Measurements from ENCODE around the gene ANXA7.
"Not testable (repeated sequence)": the region's sequence is repeated elsewhere in the genome, so short reads cannot be mapped to it uniquely, and the experiment has no call there.

Gene ANXA7

DNA sequence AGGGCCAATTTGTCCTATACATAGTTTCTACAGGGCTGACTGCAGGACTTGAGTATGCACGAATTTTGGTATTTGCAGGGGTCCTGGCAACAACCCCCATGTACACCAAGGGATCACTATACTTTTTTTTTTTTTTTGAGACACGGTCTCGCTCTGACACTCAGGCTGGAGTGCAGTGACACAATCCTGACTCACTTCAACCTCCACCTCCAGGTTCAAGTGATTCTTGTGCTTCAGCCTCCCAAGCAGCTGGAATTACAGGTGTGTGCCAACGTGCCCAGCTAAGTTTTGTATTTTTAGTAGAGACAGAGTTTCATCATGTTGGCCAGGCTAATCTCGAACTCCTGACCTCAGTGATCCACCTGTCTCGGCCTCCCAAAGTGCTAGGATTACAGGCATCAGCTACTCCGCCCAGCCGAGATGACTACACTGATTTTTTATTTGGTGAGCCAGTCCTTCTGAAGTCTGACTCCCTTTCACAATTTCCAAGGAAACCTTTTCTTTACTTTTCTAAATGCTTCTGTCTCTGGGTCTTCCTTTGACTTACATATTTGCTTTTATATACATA is 75.0 kb downstream of the ANXA7 start:
- H3K27ac ChIP-seq: no peak overlapping the region
- TF ChIP-seq, protein P1, sequence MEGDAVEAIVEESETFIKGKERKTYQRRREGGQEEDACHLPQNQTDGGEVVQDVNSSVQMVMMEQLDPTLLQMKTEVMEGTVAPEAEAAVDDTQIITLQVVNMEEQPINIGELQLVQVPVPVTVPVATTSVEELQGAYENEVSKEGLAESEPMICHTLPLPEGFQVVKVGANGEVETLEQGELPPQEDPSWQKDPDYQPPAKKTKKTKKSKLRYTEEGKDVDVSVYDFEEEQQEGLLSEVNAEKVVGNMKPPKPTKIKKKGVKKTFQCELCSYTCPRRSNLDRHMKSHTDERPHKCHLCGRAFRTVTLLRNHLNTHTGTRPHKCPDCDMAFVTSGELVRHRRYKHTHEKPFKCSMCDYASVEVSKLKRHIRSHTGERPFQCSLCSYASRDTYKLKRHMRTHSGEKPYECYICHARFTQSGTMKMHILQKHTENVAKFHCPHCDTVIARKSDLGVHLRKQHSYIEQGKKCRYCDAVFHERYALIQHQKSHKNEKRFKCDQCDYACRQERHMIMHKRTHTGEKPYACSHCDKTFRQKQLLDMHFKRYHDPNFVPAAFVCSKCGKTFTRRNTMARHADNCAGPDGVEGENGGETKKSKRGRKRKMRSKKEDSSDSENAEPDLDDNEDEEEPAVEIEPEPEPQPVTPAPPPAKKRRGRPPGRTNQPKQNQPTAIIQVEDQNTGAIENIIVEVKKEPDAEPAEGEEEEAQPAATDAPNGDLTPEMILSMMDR (conservative IDR thresholded peaks at IDR 0.05): no peak

DNA sequence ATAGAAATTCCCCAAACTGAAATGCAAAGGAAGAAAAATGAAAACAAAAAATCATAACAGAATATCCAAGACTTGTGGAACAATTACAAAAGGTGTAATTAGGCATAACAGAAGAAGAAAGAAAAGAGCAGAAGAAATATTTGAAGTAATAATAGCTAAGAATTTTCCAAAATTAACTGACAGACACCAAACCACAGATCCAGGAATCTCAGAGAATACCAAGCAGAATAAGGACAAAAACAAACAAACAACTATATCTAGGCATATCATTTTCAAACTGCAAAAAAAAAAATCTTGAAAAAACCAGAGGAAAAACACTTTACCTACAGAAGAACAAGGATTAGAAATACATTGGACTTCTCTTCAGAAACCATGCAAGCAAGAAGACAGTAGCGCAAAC is 80.7 kb downstream of the ANXA7 start:
- TF ChIP-seq, protein P1 (conservative IDR thresholded peaks at IDR 0.05): no peak
- peak overlapping the region; percentile 85 for H3K27ac ChIP-seq

DNA sequence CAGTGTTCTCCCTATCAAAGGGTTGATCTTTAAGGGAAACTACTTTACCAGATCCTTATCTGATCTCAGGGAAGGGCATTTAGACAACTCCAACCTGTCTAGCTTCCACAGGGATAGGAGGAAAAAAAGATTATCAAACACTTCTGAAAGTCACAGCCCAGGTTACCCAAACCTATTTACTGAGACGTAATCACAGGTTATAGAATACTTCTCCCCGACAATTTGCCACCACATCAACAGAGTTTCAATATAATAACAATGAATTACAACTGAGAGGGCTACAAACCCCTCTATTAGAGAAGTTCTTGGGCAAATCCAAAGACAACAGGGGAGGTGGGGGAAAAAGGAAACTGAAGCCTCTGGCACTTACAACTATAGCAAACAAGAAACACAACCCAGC is 81.5 kb downstream of the ANXA7 start:
- H3K27ac ChIP-seq: peak overlapping the region; percentile 85
- TF ChIP-seq, protein P1 (conservative IDR thresholded peaks at IDR 0.05): no peak

DNA sequence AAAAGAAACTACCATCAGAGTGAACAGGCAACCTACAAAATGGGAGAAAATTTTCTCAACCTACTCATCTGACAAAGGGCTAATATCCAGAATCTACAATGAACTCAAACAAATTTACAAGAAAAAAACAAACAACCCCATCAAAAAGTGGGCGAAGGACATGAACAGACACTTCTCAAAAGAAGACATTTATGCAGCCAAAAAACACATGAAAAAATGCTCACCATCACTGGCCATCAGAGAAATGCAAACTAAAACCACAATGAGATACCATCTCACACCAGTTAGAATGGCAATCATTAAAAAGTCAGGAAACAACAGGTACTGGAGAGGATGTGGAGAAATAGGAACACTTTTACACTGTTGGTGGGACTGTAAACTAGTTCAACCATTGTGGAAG is 85.3 kb downstream of the ANXA7 start:
- H3K27ac ChIP-seq: not testable (repeated sequence)

DNA sequence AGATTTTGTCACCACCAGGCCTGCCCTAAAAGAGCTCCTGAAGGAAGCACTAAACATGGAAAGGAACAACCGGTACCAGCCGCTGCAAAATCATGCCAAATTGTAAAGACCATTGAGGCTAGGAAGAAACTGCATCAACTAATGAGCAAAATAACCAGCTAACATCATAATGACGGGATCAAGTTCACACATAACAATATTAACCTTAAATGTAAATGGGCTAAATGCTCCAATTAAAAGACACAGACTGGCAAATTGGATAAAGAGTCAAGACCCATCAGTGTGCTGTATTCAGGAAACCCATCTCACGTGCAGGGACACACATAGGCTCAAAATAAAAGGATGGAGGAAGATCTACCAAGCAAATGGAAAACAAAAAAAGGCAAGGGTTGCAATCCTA is 88.6 kb downstream of the ANXA7 start:
- H3K27ac ChIP-seq: not testable (repeated sequence)

Data from VCaP (cell line).